K562 (cell line): ENCODE results near the gene LRP1B. TPM values are rescaled to one million over a fixed set of nuclear protein-coding genes. Genes with fewer than 3 reads are reported as not detected.

Source experiments
- ATAC-seq: fragments of 200-7000 bp; cut with Tn5 transposase; 3 replicates; pipeline ENCODE4 v1.9.1; 2020; ENCODE audit warnings: moderate library complexity
- BruUV-seq: library from RNA; stranded (reverse); fragments of 400-500 nt; replicated peaks from 2 replicates; lab custom pipeline; 2021; lab: Mats Ljungman, UMichigan
- CTCF ChIA-PET: fragments of 300-600 bp; formaldehyde crosslinking; extraction: SDS; loops from one replicate; lab custom pipeline; 2021; ENCODE audit warnings: low intra/inter-chr PET ratio; lab: Yijun Ruan, JAX
- POLR2A ChIA-PET: fragments of 300-600, 350-650 bp; sonication (Branson Sonifier 250); formaldehyde crosslinking; extraction: SDS; loops from one replicate; lab custom pipeline; 2021; ENCODE audit warnings: antibody characterized with exemption, inconsistent platforms; lab: Yijun Ruan, JAX
- DNase-seq, 4 experiments: peaks; one replicate each; pipeline versions ENCODE4 v3.0.0 to v3.0.0-alpha.2; 2011 to 2018; ENCODE audit warnings: low spot score in 3 of 4, mixed read lengths in 3 of 4; ENCODE audit errors: extremely low read depth in 1 of 4
- FAIRE-seq: peaks from 2 replicates; lab custom pipeline; 2011; peaks lifted over from hg19 to GRCh38; lab: Jason Lieb, UNC
- H2AFZ ChIP-seq: 2 replicates; pipeline ENCODE4 v1.6.0; 2011; ENCODE audit warnings: low read depth, low read length, control low read depth, inconsistent platforms
- H3K27ac ChIP-seq: fragments of 200-600 bp; 3 replicates; pipeline ENCODE4 v1.8.0; 2011; ENCODE audit warnings: low read depth, mild to moderate bottlenecking, control low read depth, inconsistent platforms, low read length, moderate library complexity, mixed read lengths; ENCODE audit errors: extremely low read depth
- H3K27me3 ChIP-seq, 2 experiments: fragments of 300-600 bp in 1 of 2; 2 replicates in 1 of 2; 3 replicates in 1 of 2; pipeline versions ENCODE4 v1.6.0 to v1.8.0; 2011; ENCODE audit warnings: inconsistent platforms in 2 of 2, low read length in 2 of 2, mild to moderate bottlenecking in 1 of 2, mixed read lengths in 1 of 2, moderate library complexity in 1 of 2; ENCODE audit not compliant: control insufficient read depth in 2 of 2, insufficient read depth in 2 of 2
- H3K36me3 ChIP-seq: fragments of 300-600 bp; 3 replicates; pipeline ENCODE4 v1.8.0; 2011; ENCODE audit warnings: mild to moderate bottlenecking, low read length, inconsistent platforms; ENCODE audit not compliant: control insufficient read depth, insufficient read depth
- H3K4me1 ChIP-seq, 2 experiments: fragments of 200-600 bp in 1 of 2; replicated peaks in 1 of 2; 2 replicates in 1 of 2; 3 replicates in 1 of 2; pipeline versions ENCODE4 v1.5.1 to v1.8.0; 2011; ENCODE audit warnings: inconsistent platforms in 2 of 2, low read length in 2 of 2, mild to moderate bottlenecking in 1 of 2, mixed read lengths in 1 of 2, moderate library complexity in 1 of 2; ENCODE audit not compliant: control insufficient read depth in 2 of 2, insufficient read depth in 2 of 2
- H3K4me2 ChIP-seq: 2 replicates; pipeline ENCODE4 v1.6.1; 2011; ENCODE audit warnings: low read length, control low read depth, inconsistent platforms, mixed read lengths; ENCODE audit not compliant: insufficient read depth
- H3K4me3 ChIP-seq: fragments of 200-600 bp; sonication (generic), shearing (Covaris generic); 2 replicates; pipeline ENCODE4 v1.5.1; 2016; ENCODE audit warnings: control low read depth, inconsistent platforms
- H3K79me2 ChIP-seq: fragments of 200-600 bp; 3 replicates; pipeline ENCODE4 v1.8.0; 2011; ENCODE audit warnings: low read length, inconsistent platforms; ENCODE audit not compliant: control insufficient read depth, insufficient read depth
- H3K9ac ChIP-seq, 2 experiments: 2 replicates each; pipeline versions ENCODE4 v1.6.0 to v1.6.1; 2011; ENCODE audit warnings: low read depth in 2 of 2, low read length in 2 of 2, control low read depth in 1 of 2, inconsistent platforms in 1 of 2, mild to moderate bottlenecking in 1 of 2, mixed read lengths in 1 of 2; ENCODE audit not compliant: insufficient read depth in 1 of 2
- H3K9me1 ChIP-seq: one replicate; pipeline ENCODE4 v1.6.0; 2011; ENCODE audit warnings: inconsistent platforms, mild to moderate bottlenecking, low read length, moderate library complexity; ENCODE audit not compliant: control insufficient read depth, insufficient read depth
- H3K9me3 ChIP-seq: replicated peaks from 2 replicates; pipeline ENCODE4 v1.5.1; 2011; ENCODE audit warnings: low read depth, low read length, inconsistent platforms; ENCODE audit not compliant: control insufficient read depth, insufficient read depth
- H4K20me1 ChIP-seq: replicated peaks from 2 replicates; pipeline ENCODE4 v1.6.1; 2011; ENCODE audit warnings: low read length, inconsistent platforms, mixed read lengths; ENCODE audit not compliant: control insufficient read depth, insufficient read depth
- ATF7 ChIP-seq: fragments of 450-650 bp; IDR thresholded peaks from 2 replicates; pipeline ENCODE4 v1.7.1; 2014; ENCODE audit warnings: mild to moderate bottlenecking, moderate library complexity
- CEBPG ChIP-seq, 3 experiments: fragments of 200-800 bp in 1 of 3; sonication (Bioruptor generic) in 1 of 3; sonication (generic) in 1 of 3; formaldehyde crosslinking in 1 of 3; IDR thresholded peaks in 2 of 3; conservative IDR thresholded peaks in 1 of 3; 2 replicates each; pipeline versions ENCODE4 v1.6.1 to v1.8.0; 2016 to 2022; ENCODE audit warnings: missing compliant biosample characterization in 2 of 3, missing genetic modification characterization in 2 of 3, mild to moderate bottlenecking in 1 of 3, missing genetic modification reagents in 1 of 3
- CSDE1 ChIP-seq, 2 experiments: fragments of 450-650 bp; IDR thresholded peaks; 2 replicates each; pipeline ENCODE4 v1.6.1; 2016; ENCODE audit warnings: mild to moderate bottlenecking in 1 of 2
- ELF1 ChIP-seq: fragments of 200-800 bp; sonication (Bioruptor generic); IDR thresholded peaks from 2 replicates; pipeline ENCODE4 v1.6.1; 2016; ENCODE audit warnings: missing genetic modification characterization, missing compliant biosample characterization
- HDAC6 ChIP-seq: IDR thresholded peaks from 2 replicates; pipeline ENCODE4 v1.6.1; 2012; ENCODE audit warnings: low read depth, mild to moderate bottlenecking, control low read depth, inconsistent platforms, low read length, moderate library complexity
- MAFF ChIP-seq: IDR thresholded peaks from 2 replicates; pipeline ENCODE4 v1.6.1; 2012; ENCODE audit warnings: low read length, improper control_type of control experiment
- MCM2 ChIP-seq: fragments of 450-650 bp; IDR thresholded peaks from 2 replicates; pipeline ENCODE4 v1.6.1; 2017; ENCODE audit warnings: low read depth, mild to moderate bottlenecking
- MECOM ChIP-seq: fragments of 250-450 bp; sonication (Bioruptor Pico); IDR thresholded peaks from 2 replicates; pipeline ENCODE4 v1.8.0; 2022; ENCODE audit warnings: inconsistent platforms
- MTA3 ChIP-seq: fragments of 450-650 bp; formaldehyde crosslinking; IDR thresholded peaks from 2 replicates; pipeline ENCODE4 v1.6.1; 2017; ENCODE audit warnings: mild to moderate bottlenecking, borderline replicate concordance
- NKRF ChIP-seq: fragments of 450-650 bp; IDR thresholded peaks from 2 replicates; pipeline ENCODE4 v1.6.1; 2016; ENCODE audit warnings: borderline replicate concordance
- NUFIP1 ChIP-seq: fragments of 450-650 bp; IDR thresholded peaks from 2 replicates; pipeline ENCODE4 v1.6.1; 2018; ENCODE audit not compliant: partially characterized antibody
- RBM25 ChIP-seq: fragments of 200-400 bp; formaldehyde crosslinking; IDR thresholded peaks from 2 replicates; pipeline ENCODE4 v1.6.1; 2018; ENCODE audit warnings: low read length, low read depth, moderate library complexity; ENCODE audit not compliant: severe bottlenecking
- SMAD4 ChIP-seq: fragments of 250-450 bp; sonication (Bioruptor Pico); conservative IDR thresholded peaks from 2 replicates; pipeline ENCODE4 v1.8.0; 2021; ENCODE audit warnings: inconsistent platforms, mild to moderate bottlenecking, moderate library complexity
- SNRNP70 ChIP-seq: fragments of 200-400 bp; formaldehyde crosslinking; optimal IDR thresholded peaks from 2 replicates; pipeline ENCODE3; 2017; ENCODE audit warnings: low read depth, low read length
- TCF3 ChIP-seq: sonication (generic); formaldehyde crosslinking; IDR thresholded peaks from 2 replicates; pipeline ENCODE4 v1.4.0; 2020; ENCODE audit warnings: mild to moderate bottlenecking, missing genetic modification reagents
- ZBTB34 ChIP-seq: fragments of 250-450 bp; sonication (Bioruptor Pico); IDR thresholded peaks from 2 replicates; pipeline ENCODE4 v1.8.0; 2021; ENCODE audit warnings: mild to moderate bottlenecking, moderate library complexity
- ZNF175 ChIP-seq: fragments of 200-800 bp; sonication (Bioruptor generic); IDR thresholded peaks from 2 replicates; pipeline ENCODE4 v1.6.1; 2016; ENCODE audit warnings: low read depth, mild to moderate bottlenecking, missing genetic modification characterization, missing compliant biosample characterization
- ZNF239 ChIP-seq: fragments of 250-450 bp; sonication (Bioruptor Pico); IDR thresholded peaks from 2 replicates; pipeline ENCODE4 v1.4.0; 2020; ENCODE audit warnings: mild to moderate bottlenecking
- ZNF347 ChIP-seq: fragments of 450-650 bp; formaldehyde crosslinking; IDR thresholded peaks from 2 replicates; pipeline ENCODE4 v1.4.0; 2020; ENCODE audit warnings: low read depth, mild to moderate bottlenecking, moderate library complexity
- WGBS: fragments of 100-300 bp; shearing (Covaris generic); methylation state at CpG from one replicate; pipeline ENCODE4 v1.1.6; 2016; ENCODE audit warnings: low coverage, mixed read lengths; ENCODE audit not compliant: insufficient coverage; ENCODE audit errors: missing lambda C conversion rate; 5-methylcytosine and 5-hydroxymethylcytosine counted together
- in situ Hi-C: fragments of 300-500 bp; cut with MboI; formaldehyde crosslinking; loops from 4 replicates; pipeline ENCODE4 v1.15.0; 2018; ENCODE audit warnings: inconsistent platforms, mixed read lengths
- intact Hi-C: fragments of 100-400 bp; cut with micrococcal nuclease; formaldehyde crosslinking; loops from 2 replicates; pipeline ENCODE4 v1.14.2; 2022
- polyA plus RNA-seq, 8 experiments: library from polyadenylated mRNA; depleted of rRNA in 4 of 8; stranded (reverse) in 5 of 8; unstranded in 3 of 8; fragments of >200 nt; fragmentation: Nextera tagmentation in 2 of 8; fragmentation: Illumina TruSeq in 1 of 8; extraction: Ambion mirVana in 2 of 8; extraction: Trizol in 1 of 8; gene quantifications; 2 replicates each; pipeline versions ENCODE4 v1.2.1 to v1.2.3, GENCODE V29; 2011 to 2014; ENCODE audit warnings: inconsistent platforms in 1 of 8, missing spikeins in 1 of 8
- total RNA-seq, 7 experiments: library from RNA; depleted of rRNA in 6 of 7; stranded (reverse); fragments of >200 nt in 6 of 7; fragmentation: Illumina TruSeq in 2 of 7; extraction: Trizol in 2 of 7; gene quantifications; 2 replicates each; pipeline versions ENCODE4 v1.2.1 to v1.2.3, GENCODE V29; 2011 to 2021; ENCODE audit warnings: low replicate concordance in 1 of 7

LRP1B gene
- total and polyA plus RNA-seq, 9 of the 15 experiments (the other 6 are each of a cell fraction or from before 2014, with no cell fraction given): not detected

GRCh38 chr2:140462990-140463389 lies 1667.8 kb downstream of the LRP1B start (continued):
- TF ChIP-seq MECOM (CRISPR knock-in tag) (no peak), CSDE1 (IDR thresholded peaks at IDR 0.05) (no peak), NKRF (no peak), MAFF (no peak), HDAC6 (no peak), ZNF347 (CRISPR knock-in tag) (no peak), ATF7 (no peak)
- TF ChIP-seq, all 486 proteins: peak for 0

- in situ Hi-C loops: no loop called here
- DNase-seq: no peak
- H3K36me3 ChIP-seq: no peaks in the 10 kb centered on the region
- no peaks in the 10 kb centered on the region for H3K9me1 ChIP-seq
- no peak for FAIRE-seq
- no peaks in the 10 kb centered on the region for H4K20me1 ChIP-seq
- no peak overlapping the region for H2AFZ ChIP-seq
- H3K79me2 ChIP-seq: no peaks in the 10 kb centered on the region
- H3K4me3 ChIP-seq: no peak overlapping the region
- intact Hi-C loops: no loop called here
- no TSS peak for BruUV-seq
- WGBS: 2% methylated on average over 3 of the region's 3 CpGs
- H3K9me3 ChIP-seq: no peaks in the 10 kb centered on the region
- CTCF ChIA-PET: no interaction called here
- H3K27ac ChIP-seq: no peak overlapping the region
- ATAC-seq: no peak
- no peaks in the 10 kb centered on the region for H3K27me3 ChIP-seq
- no peaks in the 10 kb centered on the region for H3K4me1 ChIP-seq
- no peak overlapping the region for H3K9ac ChIP-seq
- H3K4me2 ChIP-seq: no peak overlapping the region
- POLR2A ChIA-PET: no interaction called here
- TF ChIP-seq MCM2 (no peak), NUFIP1 (no peak), MTA3 (no peak), RBM25 (no peak), TCF3 (no peak), SNRNP70 (no peak), ZNF239 (CRISPR knock-in tag) (no peak), ZBTB34 (CRISPR knock-in tag) (no peak), CEBPG (CRISPR knock-in tag; IDR thresholded peaks at IDR 0.05) (no peak), CEBPG (tag; conservative IDR thresholded peaks at IDR 0.05 in 1 of 2, IDR thresholded peaks at IDR 0.05 in 1 of 2) (no peak), SMAD4 (CRISPR knock-in tag) (no peak), ZNF175 (CRISPR knock-in tag) (no peak), ELF1 (tag) (no peak)
These were observed 1673.3 kb downstream of the LRP1B start for GRCh38 chr2:140457483-140457882.
